GM19463 (cell line): ENCODE data around the gene DYNAP.

Experiments used
- ATAC-seq: cut with Tn5 transposase; IDR thresholded peaks from one replicate; pipeline ENCODE4 v1.9.1; 2021; ENCODE audit warnings: mild to moderate bottlenecking, moderate library complexity; ENCODE audit not compliant: unreplicated experiment

DYNAP gene

GRCh38 chr18:54630963-54631362 is 39.9 kb downstream of the DYNAP start:
- ATAC-seq: no peak

- no peak for ATAC-seq
Observed at GRCh38 chr18:54636217-54636616, 45.2 kb downstream of the DYNAP start.

GRCh38 chr18:54641734-54642133 is 50.7 kb downstream of the DYNAP start:
- ATAC-seq: no peak

GRCh38 chr18:54647176-54647575 is 56.1 kb downstream of the DYNAP start:
- no peak for ATAC-seq
